Neuronal stem cell (in vitro differentiated cells): ENCODE results near the gene NOS1.

Experiments used
- DNase-seq: peaks from one replicate; pipeline ENCODE4 v3.0.0-alpha.2; 2013; ENCODE audit warnings: low spot score
- H2AFZ ChIP-seq: one replicate; pipeline ENCODE4 v1.6.1; 2013; ENCODE audit warnings: mild to moderate bottlenecking, low read length, inconsistent platforms
- H2AK5ac ChIP-seq: 2 replicates; pipeline ENCODE4 v1.6.1; 2013; ENCODE audit warnings: low read depth, mild to moderate bottlenecking, inconsistent platforms, low read length, moderate library complexity, mixed read lengths
- H2BK120ac ChIP-seq: 2 replicates; pipeline ENCODE4 v1.6.1; 2013; ENCODE audit warnings: low read depth, mild to moderate bottlenecking, inconsistent platforms, low read length, moderate library complexity, mixed read lengths
- H2BK12ac ChIP-seq: one replicate; pipeline ENCODE4 v1.6.1; 2013; ENCODE audit warnings: low read length, inconsistent platforms
- H2BK15ac ChIP-seq: 2 replicates; pipeline ENCODE4 v1.6.1; 2013; ENCODE audit warnings: mild to moderate bottlenecking, low read length, inconsistent platforms, mixed read lengths
- H2BK5ac ChIP-seq: one replicate; pipeline ENCODE4 v1.6.1; 2013; ENCODE audit warnings: inconsistent platforms, mild to moderate bottlenecking, low read length, moderate library complexity
- H3K14ac ChIP-seq: one replicate; pipeline ENCODE4 v1.6.1; 2013; ENCODE audit warnings: low read length, inconsistent platforms
- H3K18ac ChIP-seq: 2 replicates; pipeline ENCODE4 v1.6.1; 2013; ENCODE audit warnings: low read length, inconsistent platforms
- H3K23ac ChIP-seq: 2 replicates; pipeline ENCODE4 v1.6.1; 2013; ENCODE audit warnings: low read depth, mild to moderate bottlenecking, mixed read lengths, low read length, inconsistent platforms; ENCODE audit not compliant: poor library complexity
- H3K27ac ChIP-seq: replicated peaks from 3 replicates; pipeline ENCODE4 v1.5.1; 2013; ENCODE audit warnings: low read length, inconsistent platforms
- H3K27me3 ChIP-seq, 3 experiments: 2 replicates each; pipeline ENCODE4 v1.6.1; 2013; ENCODE audit warnings: low read length in 3 of 3, mild to moderate bottlenecking in 2 of 3, inconsistent platforms in 1 of 3, low read depth in 1 of 3, mixed read lengths in 1 of 3, moderate library complexity in 1 of 3; ENCODE audit not compliant: control insufficient read depth in 3 of 3, insufficient read depth in 3 of 3
- H3K36me3 ChIP-seq, 2 donors: replicated peaks in 1 of 2; 2 replicates each; pipeline ENCODE4 v1.6.1; 2013; ENCODE audit warnings: low read length in 2 of 2; ENCODE audit not compliant: control insufficient read depth in 2 of 2, insufficient read depth in 2 of 2
- H3K4ac ChIP-seq: 2 replicates; pipeline ENCODE4 v1.6.1; 2013; ENCODE audit warnings: inconsistent platforms, mild to moderate bottlenecking, low read length, moderate library complexity
- H3K4me1 ChIP-seq, 2 donors: 1 replicate in 1 of 2; 2 replicates in 1 of 2; pipeline ENCODE4 v1.6.1; 2013; ENCODE audit warnings: low read length in 2 of 2, low read depth in 1 of 2; ENCODE audit not compliant: control insufficient read depth in 2 of 2, insufficient read depth in 1 of 2
- H3K4me2 ChIP-seq: one replicate; pipeline ENCODE4 v1.6.1; 2013; ENCODE audit warnings: mild to moderate bottlenecking, low read length, inconsistent platforms; ENCODE audit not compliant: insufficient read depth, poor library complexity, severe bottlenecking
- H3K4me3 ChIP-seq, 2 donors: 2 replicates each; pipeline ENCODE4 v1.5.1; 2013; ENCODE audit warnings: low read length in 2 of 2, mild to moderate bottlenecking in 2 of 2, inconsistent platforms in 1 of 2, moderate library complexity in 1 of 2
- H3K79me1 ChIP-seq: one replicate; pipeline ENCODE4 v1.6.1; 2013; ENCODE audit warnings: low read depth, mild to moderate bottlenecking, inconsistent platforms, low read length, moderate library complexity
- H3K9ac ChIP-seq: one replicate; pipeline ENCODE4 v1.6.1; 2013; ENCODE audit warnings: mild to moderate bottlenecking, low read depth, low read length, inconsistent platforms; ENCODE audit not compliant: poor library complexity
- H3K9me3 ChIP-seq, 2 donors: replicated peaks in 1 of 2; 2 replicates each; pipeline versions ENCODE3 to v1.6.1; 2013; ENCODE audit warnings: low read length in 2 of 2, mild to moderate bottlenecking in 2 of 2, inconsistent platforms in 1 of 2, low read depth in 1 of 2, mixed read lengths in 1 of 2, moderate library complexity in 1 of 2; ENCODE audit not compliant: control insufficient read depth in 2 of 2, insufficient read depth in 1 of 2
- H4K8ac ChIP-seq: one replicate; pipeline ENCODE4 v1.6.1; 2013; ENCODE audit warnings: low read depth, mild to moderate bottlenecking, inconsistent platforms, low read length, moderate library complexity
- H4K91ac ChIP-seq: one replicate; pipeline ENCODE4 v1.6.1; 2013; ENCODE audit warnings: low read length, low read depth, mild to moderate bottlenecking, inconsistent platforms; ENCODE audit not compliant: poor library complexity
- WGBS, 2 donors: extraction: QIAGEN DNeasy Blood & Tissue Kit; methylation state at CpG; one replicate each; pipeline ENCODE4 v1.1.7; 2013; ENCODE audit warnings: missing lambda C conversion rate in 2 of 2, mixed read lengths in 1 of 2; ENCODE audit not compliant: insufficient read length in 2 of 2, insufficient replicate concordance in 1 of 2; ENCODE audit errors: extremely low coverage in 2 of 2; 5-methylcytosine and 5-hydroxymethylcytosine counted together

The NOS1 gene

GRCh38 chr12:117367006-117367638, 5.7 kb upstream of the NOS1 start:
- Histone ChIP-seq H3K27me3 (peaks cover 7 to 33% (median 26%) of the 10 kb centered on the region in 3 experiments), H3K9ac (no peak overlapping the region), H2BK120ac (no peak overlapping the region), H3K79me1 (no peaks in the 10 kb centered on the region), H3K4me1 (no peaks in the 10 kb centered on the region), H2AFZ (no peak overlapping the region), H3K27ac (no peak overlapping the region), H2BK15ac (no peak overlapping the region), H3K14ac (no peak overlapping the region), H4K91ac (no peak overlapping the region), H3K4me3 (no peak overlapping the region), H3K4ac (no peak overlapping the region), H2AK5ac (no peak overlapping the region), H4K8ac (no peak overlapping the region), H3K36me3 (no peaks in the 10 kb centered on the region), H2BK12ac (no peak overlapping the region), H3K18ac (no peak overlapping the region), H3K4me2 (no peak overlapping the region), H3K23ac (no peak overlapping the region), H3K9me3 (no peaks in the 10 kb centered on the region), H2BK5ac (no peak overlapping the region)
- WGBS, 2 donors, result no CpG with 5 or more reads among the region's 12 CpGs
- peak; percentile 89 for DNase-seq

GRCh38 chr12:117365049-117365616, 3.7 kb upstream of the NOS1 start:
- H3K27ac ChIP-seq, result no peak overlapping the region
- DNase-seq, result no peak
- no CpG with 5 or more reads among the region's 9 CpGs for WGBS, 2 donors

GRCh38 chr12:117363953-117364486, 2.6 kb upstream of the NOS1 start:
- no peak overlapping the region for H3K14ac ChIP-seq
- H3K4ac ChIP-seq, result no peak overlapping the region
- H2AFZ ChIP-seq, result no peak overlapping the region
- no peak overlapping the region for H3K4me2 ChIP-seq
- H3K27me3 ChIP-seq, result peaks cover 29 to 63% (median 55%) of the 10 kb centered on the region in 3 experiments
- H3K27ac ChIP-seq, result no peak overlapping the region
- no peak for DNase-seq
- no peak overlapping the region for H2BK15ac ChIP-seq
- no peak overlapping the region for H4K8ac ChIP-seq
- peaks cover 0 to 2% of the 10 kb centered on the region in 2 donors for H3K4me1 ChIP-seq
- no peaks in the 10 kb centered on the region for H3K79me1 ChIP-seq
- H3K23ac ChIP-seq, result no peak overlapping the region
- no peak overlapping the region for H3K4me3 ChIP-seq
- WGBS, 2 donors, result no CpG with 5 or more reads among the region's 4 CpGs
- H3K18ac ChIP-seq, result no peak overlapping the region
- no peaks in the 10 kb centered on the region for H3K9me3 ChIP-seq
- H2BK120ac ChIP-seq, result no peak overlapping the region
- H2AK5ac ChIP-seq, result no peak overlapping the region
- no peak overlapping the region for H4K91ac ChIP-seq
- H3K9ac ChIP-seq, result no peak overlapping the region
- no peak overlapping the region for H2BK12ac ChIP-seq
- H2BK5ac ChIP-seq, result no peak overlapping the region
- H3K36me3 ChIP-seq, result no peaks in the 10 kb centered on the region

More at GRCh38 chr12:117365049-117365616, 3.7 kb upstream of the NOS1 start:
- Histone ChIP-seq H3K4me3 (no peak overlapping the region), H4K91ac (no peak overlapping the region), H2AK5ac (no peak overlapping the region), H3K9me3 (no peaks in the 10 kb centered on the region), H2AFZ (no peak overlapping the region), H3K9ac (no peak overlapping the region), H2BK5ac (no peak overlapping the region), H3K14ac (no peak overlapping the region), H3K4me2 (no peak overlapping the region), H2BK120ac (no peak overlapping the region), H4K8ac (no peak overlapping the region), H3K18ac (no peak overlapping the region), H3K4ac (no peak overlapping the region), H2BK12ac (no peak overlapping the region), H3K27me3 (peaks cover 21 to 53% (median 45%) of the 10 kb centered on the region in 3 experiments), H3K36me3 (no peaks in the 10 kb centered on the region), H3K23ac (no peak overlapping the region), H3K4me1 (no peaks in the 10 kb centered on the region), H3K79me1 (no peaks in the 10 kb centered on the region), H2BK15ac (no peak overlapping the region)

GRCh38 chr12:117363056-117363662, 1.7 kb upstream of the NOS1 start:
- Histone ChIP-seq H3K79me1 (no peaks in the 10 kb centered on the region), H3K4me1 (peaks cover 0 to 2% of the 10 kb centered on the region in 2 donors), H2BK5ac (no peak overlapping the region), H3K23ac (no peak overlapping the region), H3K27me3 (peaks cover 35 to 71% (median 63%) of the 10 kb centered on the region in 3 experiments), H3K4me2 (no peak overlapping the region), H3K4ac (no peak overlapping the region), H2AFZ (no peak overlapping the region), H3K36me3 (no peaks in the 10 kb centered on the region), H3K27ac (no peak overlapping the region), H3K14ac (no peak overlapping the region), H2BK15ac (no peak overlapping the region), H2BK120ac (no peak overlapping the region), H3K4me3 (no peak overlapping the region), H2AK5ac (no peak overlapping the region), H3K9me3 (no peaks in the 10 kb centered on the region), H3K18ac (no peak overlapping the region), H4K91ac (no peak overlapping the region), H2BK12ac (no peak overlapping the region), H4K8ac (no peak overlapping the region), H3K9ac (no peak overlapping the region)
- no CpG with 5 or more reads among the region's 10 CpGs for WGBS, 2 donors
- DNase-seq, result no peak
